Measurements from ENCODE around the gene TXNDC17.

The TXNDC17 gene

DNA sequence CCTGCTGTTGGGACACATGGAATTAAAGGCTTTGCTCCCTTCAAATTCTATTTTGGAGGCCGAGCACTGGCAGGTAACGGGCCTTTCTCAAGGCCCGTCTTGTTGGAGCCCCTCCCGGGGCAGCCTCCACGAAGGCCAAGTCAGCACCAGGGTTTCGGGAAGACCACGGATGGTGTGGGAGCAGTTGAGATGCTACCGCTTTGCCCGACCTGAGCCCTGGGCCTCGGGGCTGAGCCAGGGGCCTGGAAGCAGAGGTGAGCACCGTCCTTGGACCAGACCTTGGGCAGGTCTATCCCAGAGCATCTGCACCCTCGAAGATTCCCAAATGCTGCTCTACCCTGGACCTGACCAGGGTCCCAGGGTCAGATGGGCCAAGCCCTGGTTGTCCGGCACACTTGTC, 33.7 kb downstream of the TXNDC17 start:
- Histone ChIP-seq H3K4me3 (no peak overlapping the region), H3K9me3 (no peaks in the 10 kb centered on the region), H3K36me3 (replicated peaks) (no peaks in the 10 kb centered on the region), H3K27me3 (ENCODE audit: low read depth) (no peaks in the 10 kb centered on the region), H3K4me1 (no peaks in the 10 kb centered on the region)
- DNase-seq (ENCODE audit: low spot score in 2 of 2): no peak
- in situ Hi-C loops (cut with MboI; ENCODE audit: low sequenced_read_pairs): loop anchor here (25.0 kb wide), 1 partner anchor 488 kb away; no protein-coding TSS in a partner anchor

DNA sequence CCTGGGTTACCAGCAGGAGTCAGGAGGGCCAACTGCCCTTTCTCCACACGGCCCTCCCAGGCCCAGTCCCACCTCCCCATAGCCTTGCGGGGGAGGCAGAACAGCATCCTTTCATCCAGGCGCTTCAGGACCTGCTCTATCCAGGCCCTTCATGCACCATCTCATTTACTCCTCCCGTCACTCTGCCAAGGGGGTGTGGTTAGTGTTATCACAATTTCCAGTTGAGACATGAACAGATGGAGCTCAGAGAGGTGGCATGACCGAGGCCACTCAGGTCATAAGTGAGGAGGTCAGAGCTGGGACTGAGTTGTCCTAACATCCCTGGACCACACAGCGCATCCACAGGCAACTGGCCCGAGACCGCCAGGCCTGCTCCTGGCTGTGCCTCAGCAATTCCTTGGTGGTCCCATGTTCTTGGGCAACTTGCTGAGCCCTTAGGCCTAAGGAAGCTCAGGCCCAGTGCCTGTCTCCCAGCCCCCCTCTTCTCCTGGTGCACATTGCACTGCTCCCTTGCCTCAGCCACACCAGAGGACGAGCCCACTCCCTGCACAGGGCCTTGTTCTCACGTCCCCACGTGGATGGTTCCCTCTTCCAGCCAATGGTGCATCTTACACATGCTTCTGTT, 34.5 kb downstream of the TXNDC17 start:
- in situ Hi-C loops (cut with MboI; ENCODE audit: low sequenced_read_pairs): no loop called here
- Histone ChIP-seq H3K4me3 (no peak overlapping the region), H3K9me3 (no peaks in the 10 kb centered on the region), H3K27me3 (ENCODE audit: low read depth) (no peaks in the 10 kb centered on the region), H3K36me3 (replicated peaks) (no peaks in the 10 kb centered on the region), H3K4me1 (no peaks in the 10 kb centered on the region)
- no peak for DNase-seq (ENCODE audit: low spot score in 2 of 2)

DNA sequence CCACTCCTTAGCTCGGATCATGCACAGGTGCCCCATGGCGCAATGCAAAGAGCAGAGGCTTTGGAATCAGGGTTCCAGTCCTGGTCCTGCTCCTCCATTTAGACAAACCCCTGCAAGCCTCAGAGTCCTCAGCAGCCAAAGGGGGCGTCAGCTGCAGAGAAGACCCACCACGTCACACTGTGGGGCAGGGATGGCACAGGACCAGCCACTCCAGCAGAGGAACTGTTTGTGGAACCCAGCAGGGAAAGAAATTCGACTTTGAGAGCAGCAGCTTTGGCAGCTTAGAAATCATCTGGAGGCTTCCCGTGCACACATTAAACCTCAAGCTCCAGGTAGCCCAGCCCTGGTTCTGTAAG, 35.9 kb downstream of the TXNDC17 start:
- in situ Hi-C loops (cut with MboI; ENCODE audit: low sequenced_read_pairs): no loop called here
- Histone ChIP-seq H3K27me3 (ENCODE audit: low read depth) (no peaks in the 10 kb centered on the region), H3K4me1 (no peaks in the 10 kb centered on the region), H3K4me3 (no peak overlapping the region), H3K36me3 (replicated peaks) (no peaks in the 10 kb centered on the region), H3K9me3 (no peaks in the 10 kb centered on the region)
- no peak for DNase-seq (ENCODE audit: low spot score in 2 of 2)

DNA sequence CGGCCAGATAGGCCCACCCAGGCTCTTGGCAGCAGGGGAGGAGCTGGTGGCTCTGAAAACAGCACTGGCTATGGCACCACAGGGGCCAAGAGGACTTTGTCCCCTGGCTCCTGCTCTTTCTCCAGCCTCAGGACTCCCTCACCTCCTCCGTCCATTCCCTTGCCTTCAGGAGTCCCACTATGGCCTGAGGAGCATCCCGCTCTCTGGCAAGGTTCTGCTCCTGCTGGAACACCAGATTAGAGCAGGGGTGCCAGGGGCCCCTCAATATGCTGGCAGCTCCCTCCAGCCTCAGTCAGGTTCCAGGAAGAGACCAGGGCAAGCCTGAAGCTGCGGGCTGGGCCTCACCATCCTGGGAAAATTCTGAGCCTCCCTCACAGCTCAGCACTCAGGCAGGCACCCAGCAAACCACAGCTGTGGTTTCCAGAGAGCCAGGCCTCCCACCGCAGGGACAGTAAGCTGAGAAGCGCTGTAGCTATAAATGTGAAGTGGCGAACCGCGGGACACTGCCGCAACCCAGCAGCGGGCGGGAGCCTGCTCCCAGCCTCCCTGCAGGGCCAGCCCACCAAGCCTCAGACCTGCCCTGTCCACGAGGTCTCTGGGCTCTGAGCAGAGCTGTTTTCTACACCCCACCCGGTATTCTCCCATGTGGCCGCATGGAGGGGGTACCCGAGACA, 36.4 kb downstream of the TXNDC17 start:
- no peak overlapping the region for H3K4me3 ChIP-seq
- in situ Hi-C loops (cut with MboI; ENCODE audit: low sequenced_read_pairs): no loop called here
- no peak for DNase-seq (ENCODE audit: low spot score in 2 of 2)
- no peaks in the 10 kb centered on the region for H3K4me1 ChIP-seq
- H3K27me3 ChIP-seq (ENCODE audit: low read depth): no peaks in the 10 kb centered on the region
- no peaks in the 10 kb centered on the region for H3K9me3 ChIP-seq
- no peaks in the 10 kb centered on the region for H3K36me3 ChIP-seq (replicated peaks)

DNA sequence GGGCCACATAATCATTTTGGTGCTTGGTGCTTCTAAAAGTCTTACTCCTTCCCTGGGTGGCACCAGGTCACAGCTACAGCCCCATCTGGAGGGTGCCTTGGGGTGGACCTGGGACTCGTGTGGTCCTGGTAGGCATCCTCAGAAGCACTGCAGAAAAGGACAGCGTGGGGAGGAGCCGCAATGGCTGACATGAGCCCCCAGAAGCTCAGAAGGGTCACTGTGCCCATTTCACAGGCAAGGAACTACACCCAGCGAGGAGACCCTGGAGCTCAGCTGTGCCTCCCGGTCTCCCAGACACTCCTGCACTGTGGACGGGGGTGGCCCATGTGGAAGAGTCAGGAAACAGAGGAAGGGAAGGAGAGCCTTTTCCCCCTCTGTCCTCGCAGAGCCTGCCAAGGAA, 37.1 kb downstream of the TXNDC17 start:
- no peak overlapping the region for H3K4me3 ChIP-seq
- no peak for DNase-seq (ENCODE audit: low spot score in 2 of 2)
- no peaks in the 10 kb centered on the region for H3K4me1 ChIP-seq
- in situ Hi-C loops (cut with MboI; ENCODE audit: low sequenced_read_pairs): no loop called here
- H3K36me3 ChIP-seq (replicated peaks): no peaks in the 10 kb centered on the region
- H3K27me3 ChIP-seq (ENCODE audit: low read depth): no peaks in the 10 kb centered on the region
- no peaks in the 10 kb centered on the region for H3K9me3 ChIP-seq

DNA sequence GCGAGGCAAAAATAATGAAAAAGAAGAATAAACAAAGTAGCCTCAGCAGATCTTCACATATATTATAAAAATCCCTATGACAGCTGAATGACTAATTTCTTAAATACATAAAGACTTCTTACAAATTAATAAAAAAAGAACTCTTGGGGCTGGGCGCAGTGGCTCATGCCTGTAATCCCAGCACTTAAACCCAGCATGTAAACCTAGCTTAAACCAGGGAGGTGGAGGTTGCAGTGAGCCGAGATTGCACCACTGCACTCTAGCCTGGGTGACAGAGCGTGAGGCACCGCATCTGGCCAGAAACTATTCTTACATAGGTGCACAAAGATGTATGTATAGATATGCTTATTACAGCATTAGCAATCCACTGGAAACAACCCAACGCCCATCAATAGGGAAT, 38.4 kb downstream of the TXNDC17 start:
- in situ Hi-C loops (cut with MboI; ENCODE audit: low sequenced_read_pairs): no loop called here
- no peak overlapping the region for H3K4me3 ChIP-seq
- H3K27me3 ChIP-seq (ENCODE audit: low read depth): no peaks in the 10 kb centered on the region
- H3K9me3 ChIP-seq: no peaks in the 10 kb centered on the region
- no peak for DNase-seq (ENCODE audit: low spot score in 2 of 2)
- H3K36me3 ChIP-seq (replicated peaks): no peaks in the 10 kb centered on the region
- no peaks in the 10 kb centered on the region for H3K4me1 ChIP-seq

DNA sequence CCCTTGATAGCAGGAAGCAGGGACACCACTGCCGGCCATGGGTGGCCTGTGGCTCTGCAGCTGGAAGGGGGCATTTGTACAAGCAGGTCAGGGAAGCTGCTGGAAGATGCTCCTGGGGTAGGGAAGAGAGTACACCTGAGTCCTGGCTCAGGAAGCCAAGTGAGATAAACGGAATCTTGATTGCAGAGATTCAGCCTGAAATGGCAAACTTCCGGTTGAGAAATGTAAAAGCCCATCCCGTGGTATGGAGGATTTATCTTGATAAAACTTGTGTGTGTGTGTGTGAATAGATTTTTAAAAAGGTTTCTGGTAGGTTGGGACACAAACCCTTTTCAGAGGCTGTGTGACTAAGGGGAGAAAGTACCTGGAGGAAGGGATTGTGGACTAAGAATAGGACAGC, 40.3 kb downstream of the TXNDC17 start:
- DNase-seq (ENCODE audit: low spot score in 2 of 2): no peak
- Histone ChIP-seq H3K36me3 (replicated peaks) (no peaks in the 10 kb centered on the region), H3K9me3 (no peaks in the 10 kb centered on the region), H3K27me3 (ENCODE audit: low read depth) (no peaks in the 10 kb centered on the region), H3K4me3 (no peak overlapping the region), H3K4me1 (no peaks in the 10 kb centered on the region)
- in situ Hi-C loops (cut with MboI; ENCODE audit: low sequenced_read_pairs): no loop called here

DNA sequence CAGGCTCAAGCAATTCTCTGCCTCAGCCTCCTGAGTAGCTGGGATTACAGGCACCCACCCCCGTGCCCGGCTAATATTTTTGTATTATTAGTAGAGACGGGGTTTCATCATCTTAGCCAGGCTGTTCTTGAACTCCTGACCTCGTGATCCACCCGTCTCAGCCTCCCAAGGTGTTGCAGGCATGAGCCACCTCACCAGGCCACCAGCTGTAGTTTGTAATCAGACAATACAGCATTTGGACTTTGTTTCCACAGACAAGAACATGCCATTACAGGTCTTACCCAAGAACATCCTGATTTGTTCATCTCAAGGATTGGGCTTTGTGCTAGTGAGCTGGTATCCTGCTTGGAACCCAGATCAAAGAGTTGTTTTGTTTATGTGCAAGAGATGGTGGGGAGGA, 40.8 kb downstream of the TXNDC17 start:
- Histone ChIP-seq H3K36me3 (replicated peaks) (no peaks in the 10 kb centered on the region), H3K27me3 (ENCODE audit: low read depth) (no peaks in the 10 kb centered on the region), H3K4me3 (no peak overlapping the region), H3K9me3 (no peaks in the 10 kb centered on the region), H3K4me1 (no peaks in the 10 kb centered on the region)
- in situ Hi-C loops (cut with MboI; ENCODE audit: low sequenced_read_pairs): no loop called here
- DNase-seq (ENCODE audit: low spot score in 2 of 2): no peak

DNA sequence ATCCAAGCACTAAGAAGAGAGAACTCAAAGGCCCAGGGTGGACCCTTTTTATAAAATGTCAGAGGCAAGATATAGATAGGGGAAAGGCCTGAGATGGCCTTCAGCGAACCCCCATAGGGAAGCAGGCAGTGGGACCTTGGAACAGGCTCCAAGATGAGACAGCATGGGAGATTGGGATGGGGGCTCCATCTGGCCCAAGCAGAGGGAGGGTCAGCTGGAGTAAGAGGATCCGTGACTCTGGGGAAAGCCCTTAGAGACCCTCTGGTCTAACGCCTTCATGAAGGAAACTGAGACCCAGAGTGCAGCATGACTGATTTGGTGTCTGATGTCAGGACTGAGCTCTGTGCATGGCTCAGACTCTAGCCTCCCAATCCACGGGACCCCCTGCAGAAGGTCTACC, 41.5 kb downstream of the TXNDC17 start:
- in situ Hi-C loops (cut with MboI; ENCODE audit: low sequenced_read_pairs): no loop called here
- Histone ChIP-seq H3K4me3 (no peak overlapping the region), H3K36me3 (replicated peaks) (no peaks in the 10 kb centered on the region), H3K27me3 (ENCODE audit: low read depth) (no peaks in the 10 kb centered on the region), H3K4me1 (no peaks in the 10 kb centered on the region), H3K9me3 (no peaks in the 10 kb centered on the region)
- DNase-seq (ENCODE audit: low spot score in 2 of 2): no peak

DNA sequence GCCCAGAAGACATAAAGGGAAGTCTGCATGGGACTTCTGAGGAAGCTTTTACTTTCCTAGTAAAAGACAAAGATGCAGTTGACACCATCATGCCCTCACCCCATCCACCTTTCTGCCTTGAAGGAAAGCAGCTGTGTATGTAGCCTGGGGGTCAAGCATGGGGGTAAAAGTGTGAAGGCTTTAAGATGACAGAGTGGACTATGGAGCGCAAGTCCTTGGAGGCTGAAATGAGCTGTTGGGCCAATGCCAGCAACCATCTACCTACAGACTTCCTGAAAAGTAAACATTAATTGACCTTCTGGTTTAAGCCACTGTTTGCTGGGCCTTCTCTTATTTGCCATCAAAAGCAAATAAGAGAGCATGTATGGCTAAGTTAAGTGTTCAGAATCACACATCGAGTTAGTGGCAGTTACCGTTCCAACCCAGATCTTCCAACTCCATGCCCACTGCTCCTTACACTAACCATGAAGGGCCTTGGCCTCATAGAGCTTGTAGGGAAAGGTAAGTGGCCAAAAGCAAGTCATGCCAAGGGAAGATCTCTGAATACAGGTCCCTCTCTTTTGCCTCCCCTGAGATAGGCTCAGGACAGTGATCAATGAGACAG, 42.3 kb downstream of the TXNDC17 start:
- in situ Hi-C loops (cut with MboI; ENCODE audit: low sequenced_read_pairs): no loop called here
- Histone ChIP-seq H3K9me3 (no peaks in the 10 kb centered on the region), H3K4me1 (no peaks in the 10 kb centered on the region), H3K36me3 (replicated peaks) (no peaks in the 10 kb centered on the region), H3K27me3 (ENCODE audit: low read depth) (no peaks in the 10 kb centered on the region), H3K4me3 (no peak overlapping the region)
- DNase-seq (ENCODE audit: low spot score in 2 of 2): no peak

DNA sequence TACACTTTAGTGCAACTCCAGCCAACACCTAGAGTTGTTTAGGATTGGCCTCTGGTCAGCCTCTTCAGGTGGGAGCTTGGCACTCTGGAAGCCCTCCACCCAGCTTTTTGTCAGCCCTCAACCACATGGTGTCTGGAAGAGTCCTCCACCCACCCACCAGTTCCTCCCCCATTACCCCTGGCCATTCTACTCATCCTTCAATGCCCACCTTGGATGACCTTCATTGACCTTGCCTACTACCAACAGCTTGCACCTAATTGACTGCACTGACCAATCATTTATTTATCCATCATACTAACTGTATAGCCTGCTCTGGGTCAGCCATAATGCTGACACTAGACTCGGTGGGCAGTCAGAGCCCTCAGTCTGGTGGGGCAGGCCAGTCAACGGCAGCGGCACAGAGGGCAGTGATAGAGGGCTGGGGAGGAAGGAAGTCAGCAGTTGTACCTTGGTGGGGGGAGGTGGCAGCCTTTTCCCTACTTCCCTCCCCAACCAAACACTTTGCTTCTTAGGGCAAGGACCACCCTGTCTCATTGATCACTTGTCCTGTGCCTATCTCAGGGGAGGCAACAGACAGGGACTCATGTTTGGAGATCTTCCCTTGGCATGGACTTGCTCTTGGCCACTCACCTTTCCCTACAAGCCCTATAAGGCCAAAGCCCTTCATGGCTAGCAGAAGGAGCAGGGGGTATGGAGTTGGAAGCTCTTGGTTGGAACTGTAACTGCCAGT, 43.0 kb downstream of the TXNDC17 start:
- Histone ChIP-seq H3K36me3 (replicated peaks) (no peaks in the 10 kb centered on the region), H3K4me1 (no peaks in the 10 kb centered on the region), H3K4me3 (no peak overlapping the region), H3K27me3 (ENCODE audit: low read depth) (no peaks in the 10 kb centered on the region), H3K9me3 (no peaks in the 10 kb centered on the region)
- no peak for DNase-seq (ENCODE audit: low spot score in 2 of 2)
- in situ Hi-C loops (cut with MboI; ENCODE audit: low sequenced_read_pairs): no loop called here

DNA sequence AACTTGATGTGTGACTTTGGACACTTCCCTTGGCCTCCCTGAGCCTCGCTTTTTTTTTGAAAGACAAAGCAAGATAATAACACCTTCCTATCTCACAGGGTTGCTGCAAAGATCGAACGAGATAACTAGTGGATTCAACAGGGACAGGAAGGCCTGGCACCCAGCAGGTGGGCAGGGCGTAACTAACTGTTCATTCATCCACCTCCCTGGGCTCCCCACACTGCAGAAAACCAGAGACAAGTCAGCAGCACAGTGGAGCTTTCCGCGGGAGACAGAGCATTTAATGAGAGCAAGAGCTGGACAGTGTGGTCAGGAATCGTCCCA, 43.6 kb downstream of the TXNDC17 start:
- H3K9me3 ChIP-seq: no peaks in the 10 kb centered on the region
- in situ Hi-C loops (cut with MboI; ENCODE audit: low sequenced_read_pairs): no loop called here
- no peak overlapping the region for H3K4me3 ChIP-seq
- H3K36me3 ChIP-seq (replicated peaks): no peaks in the 10 kb centered on the region
- H3K4me1 ChIP-seq: no peaks in the 10 kb centered on the region
- H3K27me3 ChIP-seq (ENCODE audit: low read depth): no peaks in the 10 kb centered on the region
- no peak for DNase-seq (ENCODE audit: low spot score in 2 of 2)

DNA sequence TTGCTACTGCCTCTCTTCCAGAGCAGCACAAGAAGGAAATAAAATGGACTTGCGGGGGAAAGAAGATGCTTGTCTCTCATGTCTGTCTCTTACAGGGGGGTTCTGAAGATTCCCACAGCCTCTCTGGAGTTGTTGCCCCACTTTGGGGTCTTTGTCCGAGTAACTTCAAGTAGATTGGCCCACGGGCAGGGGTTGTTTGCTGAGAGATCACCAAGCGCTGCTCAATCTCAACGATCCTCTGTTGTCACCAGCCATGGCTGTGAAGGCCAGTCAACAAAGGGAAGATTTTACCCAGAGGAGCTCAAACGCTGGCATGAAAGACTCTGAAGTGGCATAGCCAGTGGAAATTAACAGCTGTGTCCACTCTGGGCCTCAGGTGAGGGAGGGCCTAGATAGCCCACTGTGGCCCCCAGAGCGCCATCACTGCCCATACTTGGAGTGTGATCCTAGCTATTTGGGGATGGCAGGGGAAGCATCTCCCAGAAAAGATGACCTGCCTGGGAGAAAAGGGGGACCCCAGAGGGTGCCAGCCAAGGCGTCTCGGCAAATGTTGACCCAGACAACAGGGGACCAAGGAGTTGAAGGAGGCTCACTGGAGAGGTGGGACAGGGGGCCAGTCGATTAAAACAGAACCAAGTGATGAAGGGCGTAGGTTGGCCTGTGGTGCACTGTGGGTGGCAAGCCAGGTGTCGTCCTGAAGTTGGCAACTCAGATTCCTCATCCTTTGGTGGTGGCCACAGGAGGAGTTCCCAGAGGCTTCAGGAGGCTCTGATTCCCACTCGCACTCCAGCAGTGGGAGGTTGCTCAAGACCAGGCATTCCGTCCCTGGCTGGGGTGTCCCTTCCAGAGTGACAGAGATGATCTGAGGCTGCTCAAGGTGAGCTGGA, 44.3 kb downstream of the TXNDC17 start:
- Histone ChIP-seq H3K27me3 (ENCODE audit: low read depth) (no peaks in the 10 kb centered on the region), H3K4me1 (no peaks in the 10 kb centered on the region), H3K36me3 (replicated peaks) (no peaks in the 10 kb centered on the region), H3K4me3 (no peak overlapping the region), H3K9me3 (no peaks in the 10 kb centered on the region)
- no peak for DNase-seq (ENCODE audit: low spot score in 2 of 2)
- in situ Hi-C loops (cut with MboI; ENCODE audit: low sequenced_read_pairs): no loop called here

All from HAP-1 (cell line).